GM18907 (cell line): ENCODE results near the gene PLAGL2.

Source experiments
- ATAC-seq: cut with Tn5 transposase; IDR thresholded peaks from one replicate; pipeline ENCODE4 v1.9.1; 2021; ENCODE audit warnings: mild to moderate bottlenecking, moderate library complexity; ENCODE audit not compliant: unreplicated experiment

PLAGL2 gene

GRCh38 chr20:32152421-32153155 lies 55.0 kb downstream of the PLAGL2 start:
- no peak for ATAC-seq

- no peak for ATAC-seq
These were observed 57.2 kb downstream of the PLAGL2 start for GRCh38 chr20:32150291-32150848.

DNA sequence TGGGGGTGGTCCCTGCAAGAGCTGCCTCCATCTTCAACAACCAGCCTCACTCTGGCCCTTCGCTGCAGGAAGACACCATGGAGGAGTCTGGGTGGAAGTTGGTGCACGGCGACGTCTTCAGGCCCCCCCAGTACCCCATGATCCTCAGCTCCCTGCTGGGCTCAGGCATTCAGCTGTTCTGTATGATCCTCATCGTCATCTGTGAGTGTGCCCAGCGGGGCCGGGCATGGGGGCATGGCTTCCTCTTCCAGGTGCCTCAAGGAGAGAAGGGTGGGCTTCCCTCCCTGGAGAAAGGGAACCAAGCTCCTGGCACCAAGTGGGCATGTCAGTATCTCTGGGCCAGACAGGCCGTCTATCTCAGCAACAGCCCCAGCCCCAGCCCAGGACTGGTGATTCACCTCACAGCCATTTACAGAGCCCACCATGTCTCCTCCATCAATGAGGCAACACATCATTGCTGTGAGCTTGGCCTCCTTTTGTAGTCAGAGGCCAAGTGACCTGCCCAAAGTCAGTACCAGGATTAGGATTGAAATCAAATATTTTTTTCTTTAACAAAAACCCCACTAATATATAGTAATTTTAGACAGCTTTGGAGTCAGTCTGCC lies 57.9 kb downstream of the PLAGL2 start:
- ATAC-seq: no peak

DNA sequence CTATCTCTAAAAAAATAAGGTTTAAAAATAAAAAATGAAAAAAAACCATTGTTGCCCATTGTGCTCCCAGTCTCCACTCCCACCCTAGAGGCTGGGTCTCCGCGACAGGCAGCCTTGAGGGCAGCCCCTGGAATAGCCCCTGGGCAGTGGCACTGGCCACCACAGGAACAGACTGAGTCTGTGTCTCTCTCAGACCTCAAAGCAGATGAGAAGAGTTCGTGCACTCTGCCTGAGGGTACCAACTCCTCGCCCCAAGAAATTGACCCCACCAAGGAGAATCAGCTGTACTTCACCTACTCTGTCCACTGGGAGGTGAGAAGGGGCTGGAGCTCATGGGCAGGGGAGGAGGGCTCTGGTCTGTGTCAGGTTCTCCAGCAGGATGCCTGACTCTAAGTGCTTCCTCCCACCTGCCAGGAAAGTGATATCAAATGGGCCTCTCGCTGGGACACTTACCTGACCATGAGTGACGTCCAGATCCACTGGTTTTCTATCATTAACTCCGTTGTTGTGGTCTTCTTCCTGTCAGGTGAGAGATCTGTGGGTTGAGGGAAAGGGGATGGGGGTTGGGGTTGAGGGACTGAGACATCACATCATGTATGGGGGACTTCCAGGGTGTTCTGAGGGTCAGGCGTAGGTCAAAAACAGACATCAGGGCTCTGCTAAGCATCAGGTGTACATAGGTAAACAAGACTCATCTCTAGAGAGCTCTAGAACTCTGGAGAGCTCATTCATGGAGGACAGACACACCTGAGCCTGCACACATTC lies 62.5 kb downstream of the PLAGL2 start:
- ATAC-seq: no peak

DNA sequence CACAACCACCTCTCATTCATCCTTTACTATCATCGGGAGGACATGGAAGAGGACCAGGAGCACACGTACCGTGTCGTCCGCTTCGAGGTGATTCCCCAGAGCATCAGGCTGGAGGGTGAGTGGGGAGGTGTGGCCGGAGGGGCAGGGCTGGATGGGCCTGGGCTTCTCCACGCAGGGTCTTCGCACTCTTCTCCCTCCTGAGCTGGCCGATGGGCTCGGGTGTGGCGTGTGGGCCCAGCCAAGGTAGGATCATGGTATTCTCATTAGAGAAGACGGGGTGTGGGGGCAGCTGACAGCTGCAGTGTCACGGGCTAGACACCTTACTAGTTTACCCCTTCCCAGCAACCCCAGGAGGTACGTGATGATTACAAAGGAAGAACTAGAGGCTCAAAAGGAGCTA lies 64.6 kb downstream of the PLAGL2 start:
- ATAC-seq: no peak
